SK-N-SH treated with all-trans-retinoic acid at 6 μM for 48 hours (cell line): ENCODE results near the gene TXK.

Experiments used
- ARNTL ChIP-seq: fragments of 450-650 bp; formaldehyde crosslinking; IDR thresholded peaks from 2 replicates; pipeline ENCODE4 v1.5.0; 2020; ENCODE audit warnings: low read depth, mild to moderate bottlenecking, moderate library complexity, borderline replicate concordance
- BACH2 ChIP-seq: fragments of 250-450 bp; sonication (Bioruptor Pico); IDR thresholded peaks from 2 replicates; pipeline ENCODE4 v1.9.0; 2021; ENCODE audit warnings: mild to moderate bottlenecking, borderline replicate concordance
- CREB5 ChIP-seq: fragments of 250-450 bp; sonication (Bioruptor Pico); IDR thresholded peaks from 2 replicates; pipeline ENCODE4 v1.5.1; 2020; ENCODE audit warnings: low read depth, mild to moderate bottlenecking, moderate library complexity
- CSDC2 ChIP-seq: fragments of 250-450 bp; sonication (Bioruptor Pico); IDR thresholded peaks from 2 replicates; pipeline ENCODE4 v1.5.0; 2020; ENCODE audit warnings: mild to moderate bottlenecking, moderate library complexity
- ESRRG ChIP-seq: fragments of 250-450 bp; sonication (Bioruptor Pico); IDR thresholded peaks from 2 replicates; pipeline ENCODE4 v1.6.1; 2021; ENCODE audit warnings: mild to moderate bottlenecking
- ISL1 ChIP-seq: fragments of 250-450 bp; sonication (Bioruptor Pico); IDR thresholded peaks from 2 replicates; pipeline ENCODE4 v2.1.2; 2022; ENCODE audit warnings: mild to moderate bottlenecking, moderate library complexity
- PATZ1 ChIP-seq: fragments of 250-450 bp; sonication (Bioruptor Pico); IDR thresholded peaks from 2 replicates; pipeline ENCODE4 v1.8.0; 2020; ENCODE audit warnings: mild to moderate bottlenecking, moderate library complexity, borderline replicate concordance
- POU6F1 ChIP-seq: fragments of 250-450 bp; sonication (Bioruptor Pico); IDR thresholded peaks from 2 replicates; pipeline ENCODE4 v1.8.0; 2021; ENCODE audit warnings: low read depth, mild to moderate bottlenecking, moderate library complexity, borderline replicate concordance
- SNAI2 ChIP-seq: fragments of 250-450 bp; sonication (Bioruptor Pico); IDR thresholded peaks from 2 replicates; pipeline ENCODE4 v1.5.0; 2020; ENCODE audit warnings: mild to moderate bottlenecking, moderate library complexity
- ZFP3 ChIP-seq: fragments of 250-450 bp; sonication (Bioruptor Pico); IDR thresholded peaks from 2 replicates; pipeline ENCODE4 v1.5.0; 2020; ENCODE audit warnings: mild to moderate bottlenecking, moderate library complexity
- ZFP30 ChIP-seq: fragments of 450-650 bp; formaldehyde crosslinking; IDR thresholded peaks from 2 replicates; pipeline ENCODE4 v1.5.0; 2022; ENCODE audit warnings: mild to moderate bottlenecking, moderate library complexity
- ZNF565 ChIP-seq: fragments of 450-650 bp; formaldehyde crosslinking; conservative IDR thresholded peaks from 2 replicates; pipeline ENCODE4 v1.5.0; 2020; ENCODE audit warnings: low read depth, mild to moderate bottlenecking, moderate library complexity
- ZNF70 ChIP-seq: fragments of 450-650 bp; formaldehyde crosslinking; IDR thresholded peaks from 2 replicates; pipeline ENCODE4 v1.5.0; 2020; ENCODE audit warnings: mild to moderate bottlenecking, moderate library complexity

- TF ChIP-seq ARNTL (CRISPR knock-in tag) (no peak), ESRRG (no peak), CREB5 (CRISPR knock-in tag) (no peak), CSDC2 (no peak), ZFP3 (CRISPR knock-in tag) (no peak), BACH2 (CRISPR knock-in tag) (no peak), ZNF70 (CRISPR knock-in tag) (no peak), ZNF565 (CRISPR knock-in tag) (no peak), PATZ1 (CRISPR knock-in tag) (no peak), ZFP30 (CRISPR knock-in tag) (no peak), POU6F1 (no peak), SNAI2 (CRISPR knock-in tag) (no peak), ISL1 (CRISPR knock-in tag) (no peak)
Observed at GRCh38 chr4:48127231-48127630, 6.8 kb downstream of the TXK start.
